ENCODE results near the gene LMF1. TPM values are rescaled to one million over a fixed set of nuclear protein-coding genes. Genes with fewer than 3 reads are reported as not detected.

LMF1 gene
- total and polyA plus RNA-seq, 9 of the 15 experiments (the other 6 are each of a cell fraction or from before 2014, with no cell fraction given), result 0.11 to 1.6 (median 0.55) TPM; not detected in 1

DNA sequence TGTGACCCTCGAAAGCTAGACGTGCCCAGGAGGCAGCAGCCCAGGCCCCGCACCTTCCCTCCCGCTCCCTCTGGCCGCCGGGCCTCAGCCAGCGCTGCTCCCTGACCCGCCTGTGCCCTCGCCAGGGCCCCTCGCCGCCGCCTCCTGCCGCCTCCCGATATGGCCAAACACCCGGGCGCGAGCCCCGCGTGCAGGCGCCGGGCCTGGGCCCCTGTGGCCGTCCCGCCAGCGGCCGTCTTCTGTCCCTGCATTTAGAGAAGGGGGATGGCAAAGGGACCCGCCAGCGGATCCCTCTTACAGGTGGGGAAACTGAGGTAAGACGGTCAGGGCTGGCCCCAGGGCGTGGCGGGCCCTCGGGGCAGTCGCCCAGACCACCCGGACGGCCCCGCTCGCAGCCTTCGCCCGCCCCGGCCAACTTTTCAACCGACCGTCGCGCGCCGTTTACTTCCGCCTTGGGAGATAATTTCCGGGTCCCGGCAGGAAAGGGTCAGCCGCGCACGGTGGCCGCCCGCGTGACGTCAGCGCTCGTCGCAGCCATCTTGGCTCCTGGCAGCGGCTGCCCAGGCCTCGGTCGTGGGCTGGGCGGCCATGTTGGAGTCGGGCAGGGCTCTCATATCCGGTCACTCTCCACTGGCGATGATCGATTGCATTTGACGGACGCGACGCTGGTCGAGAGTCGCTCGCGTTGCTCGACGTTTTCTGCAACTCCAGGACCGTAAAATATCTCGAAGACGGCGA is 163.3 kb downstream of the LMF1 start (continued):
- TF ChIP-seq, protein P1, sequence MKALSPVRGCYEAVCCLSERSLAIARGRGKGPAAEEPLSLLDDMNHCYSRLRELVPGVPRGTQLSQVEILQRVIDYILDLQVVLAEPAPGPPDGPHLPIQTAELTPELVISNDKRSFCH (CRISPR knock-in tag; IDR thresholded peaks at IDR 0.05), result no peak
- TF ChIP-seq, protein P1 (tag; IDR thresholded peaks at IDR 0.05), result peak; percentile 77; the same call in 1 of the 2 replicates
- TF ChIP-seq, protein P2, sequence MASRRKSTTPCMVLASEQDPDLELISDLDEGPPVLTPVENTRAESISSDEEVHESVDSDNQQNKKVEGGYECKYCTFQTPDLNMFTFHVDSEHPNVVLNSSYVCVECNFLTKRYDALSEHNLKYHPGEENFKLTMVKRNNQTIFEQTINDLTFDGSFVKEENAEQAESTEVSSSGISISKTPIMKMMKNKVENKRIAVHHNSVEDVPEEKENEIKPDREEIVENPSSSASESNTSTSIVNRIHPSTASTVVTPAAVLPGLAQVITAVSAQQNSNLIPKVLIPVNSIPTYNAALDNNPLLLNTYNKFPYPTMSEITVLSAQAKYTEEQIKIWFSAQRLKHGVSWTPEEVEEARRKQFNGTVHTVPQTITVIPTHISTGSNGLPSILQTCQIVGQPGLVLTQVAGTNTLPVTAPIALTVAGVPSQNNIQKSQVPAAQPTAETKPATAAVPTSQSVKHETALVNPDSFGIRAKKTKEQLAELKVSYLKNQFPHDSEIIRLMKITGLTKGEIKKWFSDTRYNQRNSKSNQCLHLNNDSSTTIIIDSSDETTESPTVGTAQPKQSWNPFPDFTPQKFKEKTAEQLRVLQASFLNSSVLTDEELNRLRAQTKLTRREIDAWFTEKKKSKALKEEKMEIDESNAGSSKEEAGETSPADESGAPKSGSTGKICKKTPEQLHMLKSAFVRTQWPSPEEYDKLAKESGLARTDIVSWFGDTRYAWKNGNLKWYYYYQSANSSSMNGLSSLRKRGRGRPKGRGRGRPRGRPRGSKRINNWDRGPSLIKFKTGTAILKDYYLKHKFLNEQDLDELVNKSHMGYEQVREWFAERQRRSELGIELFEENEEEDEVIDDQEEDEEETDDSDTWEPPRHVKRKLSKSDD (conservative IDR thresholded peaks at IDR 0.05; ENCODE audit: low read length), result 0 out of 2 replicates have a peak, but pooled peaks have one; percentile 59
- TF ChIP-seq ZNF124 (CRISPR knock-in tag; IDR thresholded peaks at IDR 0.05) (no peak), NFXL1 (CRISPR knock-in tag; IDR thresholded peaks at IDR 0.05) (no peak), ETV5 (CRISPR knock-in tag; IDR thresholded peaks at IDR 0.05; ENCODE audit: low read depth) (peak; percentile 96), MAZ (CRISPR knock-in tag; conservative IDR thresholded peaks at IDR 0.05 in 1 of 2, IDR thresholded peaks at IDR 0.05 in 1 of 2) (peak; percentile 71 to 77; a peak in 3 of 4 replicates), SMAD3 (CRISPR knock-in tag; conservative IDR thresholded peaks at IDR 0.05) (no peak), HLTF (IDR thresholded peaks at IDR 0.05) (no peak), ZNF134 (CRISPR knock-in tag; conservative IDR thresholded peaks at IDR 0.05) (no peak), ELF1 (tag; IDR thresholded peaks at IDR 0.05) (peak; percentile 97), PURB (CRISPR knock-in tag; IDR thresholded peaks at IDR 0.05; ENCODE audit: low read depth) (no peak), NCOA2 (IDR thresholded peaks at IDR 0.05; ENCODE audit: partially characterized antibody in 2 of 2) (no peak), EZH2 (IDR thresholded peaks at IDR 0.05; ENCODE audit: borderline replicate concordance, low read depth, low read length) (no peak)
- TF ChIP-seq, protein P3, sequence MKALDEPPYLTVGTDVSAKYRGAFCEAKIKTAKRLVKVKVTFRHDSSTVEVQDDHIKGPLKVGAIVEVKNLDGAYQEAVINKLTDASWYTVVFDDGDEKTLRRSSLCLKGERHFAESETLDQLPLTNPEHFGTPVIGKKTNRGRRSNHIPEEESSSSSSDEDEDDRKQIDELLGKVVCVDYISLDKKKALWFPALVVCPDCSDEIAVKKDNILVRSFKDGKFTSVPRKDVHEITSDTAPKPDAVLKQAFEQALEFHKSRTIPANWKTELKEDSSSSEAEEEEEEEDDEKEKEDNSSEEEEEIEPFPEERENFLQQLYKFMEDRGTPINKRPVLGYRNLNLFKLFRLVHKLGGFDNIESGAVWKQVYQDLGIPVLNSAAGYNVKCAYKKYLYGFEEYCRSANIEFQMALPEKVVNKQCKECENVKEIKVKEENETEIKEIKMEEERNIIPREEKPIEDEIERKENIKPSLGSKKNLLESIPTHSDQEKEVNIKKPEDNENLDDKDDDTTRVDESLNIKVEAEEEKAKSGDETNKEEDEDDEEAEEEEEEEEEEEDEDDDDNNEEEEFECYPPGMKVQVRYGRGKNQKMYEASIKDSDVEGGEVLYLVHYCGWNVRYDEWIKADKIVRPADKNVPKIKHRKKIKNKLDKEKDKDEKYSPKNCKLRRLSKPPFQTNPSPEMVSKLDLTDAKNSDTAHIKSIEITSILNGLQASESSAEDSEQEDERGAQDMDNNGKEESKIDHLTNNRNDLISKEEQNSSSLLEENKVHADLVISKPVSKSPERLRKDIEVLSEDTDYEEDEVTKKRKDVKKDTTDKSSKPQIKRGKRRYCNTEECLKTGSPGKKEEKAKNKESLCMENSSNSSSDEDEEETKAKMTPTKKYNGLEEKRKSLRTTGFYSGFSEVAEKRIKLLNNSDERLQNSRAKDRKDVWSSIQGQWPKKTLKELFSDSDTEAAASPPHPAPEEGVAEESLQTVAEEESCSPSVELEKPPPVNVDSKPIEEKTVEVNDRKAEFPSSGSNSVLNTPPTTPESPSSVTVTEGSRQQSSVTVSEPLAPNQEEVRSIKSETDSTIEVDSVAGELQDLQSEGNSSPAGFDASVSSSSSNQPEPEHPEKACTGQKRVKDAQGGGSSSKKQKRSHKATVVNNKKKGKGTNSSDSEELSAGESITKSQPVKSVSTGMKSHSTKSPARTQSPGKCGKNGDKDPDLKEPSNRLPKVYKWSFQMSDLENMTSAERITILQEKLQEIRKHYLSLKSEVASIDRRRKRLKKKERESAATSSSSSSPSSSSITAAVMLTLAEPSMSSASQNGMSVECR (CRISPR knock-in tag; IDR thresholded peaks at IDR 0.05), result peak; percentile 50; the same call in 1 of the 2 replicates

Data from K562 (cell line).